Fibroblast of gingiva (primary cell): ENCODE measurements around the gene GOLGA5.

Source experiments
- DNase-seq: peaks from one replicate; pipeline ENCODE4 v3.0.0-alpha.2; 2011; ENCODE audit warnings: low read depth

The GOLGA5 gene

DNA sequence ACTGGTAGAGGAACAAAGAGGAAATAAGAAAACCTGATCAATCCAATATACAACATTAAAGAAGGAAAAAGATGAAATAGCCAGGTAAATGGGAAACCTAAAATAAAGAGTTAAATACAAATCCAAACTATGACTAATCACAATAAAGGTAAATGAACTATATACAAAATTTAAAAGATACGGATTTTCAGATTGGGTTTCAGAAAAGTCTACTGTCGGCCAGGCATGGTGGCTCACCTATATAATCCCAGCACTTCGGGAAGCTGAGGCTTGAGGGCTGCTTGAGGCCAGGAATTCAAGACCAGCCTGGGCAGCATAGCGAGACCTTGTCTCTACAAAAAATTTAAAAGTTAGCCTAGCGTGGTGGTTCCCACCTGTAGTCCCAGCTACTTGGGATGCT lies 89.0 kb downstream of the GOLGA5 start:
- DNase-seq: no peak

GRCh38 chr14:92884410-92884809 lies 90.3 kb downstream of the GOLGA5 start:
- no peak for DNase-seq

DNA sequence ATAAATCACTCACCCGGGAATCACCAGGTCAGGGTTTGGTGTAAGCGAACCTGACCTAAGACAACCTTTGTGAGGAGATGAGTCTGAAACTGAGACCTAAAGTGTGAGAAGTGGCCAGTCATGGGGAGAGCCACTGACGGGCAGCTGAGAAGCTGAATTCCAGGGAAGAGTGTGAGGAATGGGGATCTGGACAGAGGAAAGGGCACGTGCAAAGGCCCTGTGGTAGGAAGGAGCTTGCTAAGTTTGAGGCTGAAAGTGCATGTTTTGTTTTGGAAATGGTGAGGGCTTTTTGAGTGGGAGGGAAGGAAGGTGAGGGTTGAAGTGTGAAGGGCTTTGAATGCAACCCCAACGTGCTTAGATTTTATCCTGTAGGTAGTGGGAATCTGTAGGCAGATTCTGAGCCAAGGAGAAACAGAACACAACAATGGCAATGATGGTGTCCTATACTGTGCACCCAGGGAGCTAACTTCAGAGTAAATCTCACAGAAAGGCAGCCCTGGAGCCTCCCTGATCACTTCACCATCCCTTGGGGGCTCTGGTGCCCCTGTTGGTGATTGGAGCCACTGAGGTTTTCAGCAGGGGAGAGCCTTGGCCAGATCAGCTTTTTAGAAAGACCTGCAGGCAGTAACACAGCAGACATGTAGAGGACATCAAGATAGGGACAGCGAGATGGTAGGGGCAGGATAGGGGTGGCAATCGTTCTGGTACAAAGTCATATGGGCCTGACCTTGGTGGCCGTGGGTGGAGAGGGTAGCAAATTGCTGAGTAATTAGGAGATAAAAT lies 91.4 kb downstream of the GOLGA5 start:
- no peak for DNase-seq

DNA sequence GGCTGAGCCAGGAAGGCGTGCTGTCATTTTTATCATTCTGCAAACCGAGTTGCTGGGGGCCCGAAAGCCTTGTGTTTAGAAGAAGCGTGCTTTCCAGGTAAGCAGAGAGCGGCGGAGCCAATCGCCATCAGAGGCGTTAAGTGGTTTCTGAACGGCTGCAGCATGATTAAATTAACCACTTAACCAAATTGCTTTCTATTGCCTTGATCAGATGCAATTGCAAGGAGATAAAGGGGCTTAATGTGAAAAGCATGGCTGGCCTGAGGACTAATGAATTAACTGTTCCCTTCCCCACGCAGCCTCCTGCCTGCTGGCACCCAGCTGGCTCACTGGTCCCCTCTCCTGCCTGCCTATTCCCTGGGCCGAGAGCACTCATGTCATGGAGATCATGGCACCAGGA lies 92.2 kb downstream of the GOLGA5 start:
- no peak for DNase-seq

DNA sequence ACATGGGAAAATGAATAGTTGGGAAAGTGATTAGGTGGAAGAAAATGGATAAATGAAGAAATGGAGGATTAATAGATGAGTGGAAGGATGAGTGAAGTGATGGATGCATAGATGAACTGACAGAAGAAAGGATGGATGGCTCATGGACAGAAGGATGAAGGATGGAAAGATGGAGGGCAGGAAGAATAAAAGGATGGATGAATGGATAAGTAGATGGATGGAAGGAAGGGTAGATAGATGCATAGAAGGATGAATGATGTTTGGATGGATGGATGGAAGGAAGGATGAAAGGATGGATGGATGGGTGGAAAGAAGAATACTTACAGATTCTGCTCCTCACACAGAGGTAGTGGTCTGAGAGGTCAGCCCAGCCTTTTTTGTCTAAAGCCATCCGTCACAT lies 93.1 kb downstream of the GOLGA5 start:
- DNase-seq: no peak

DNA sequence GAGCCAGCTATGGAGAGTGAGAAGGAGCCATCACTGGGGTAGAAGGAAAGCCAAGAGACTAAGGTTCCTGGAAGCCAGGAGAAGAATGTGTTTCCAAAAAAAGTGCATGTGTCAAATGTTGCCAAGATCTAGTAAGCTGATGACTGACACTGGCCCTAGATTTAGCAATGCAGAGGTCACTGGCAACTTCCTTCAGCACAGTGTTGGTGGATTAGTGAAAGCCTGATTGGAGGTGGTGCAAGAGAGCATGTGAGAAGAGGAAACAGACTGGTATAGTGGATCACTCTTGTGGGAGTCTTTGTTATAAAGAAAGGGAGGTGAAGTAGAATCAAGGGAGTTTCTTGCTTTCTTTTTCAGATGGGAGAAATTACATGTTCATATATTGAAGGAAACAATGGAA lies 94.8 kb downstream of the GOLGA5 start:
- no peak for DNase-seq
